8988T (cell line): ENCODE data around the gene TSSC4.

ENCODE experiments used
- DNase-seq: peaks from one replicate; pipeline ENCODE4 v3.0.0; 2011

The TSSC4 gene

GRCh38 chr11:2402106-2402505, 1.6 kb downstream of the TSSC4 start:
- DNase-seq, result no peak

GRCh38 chr11:2402890-2403645, 2.5 kb downstream of the TSSC4 start:
- DNase-seq, result no peak

- no peak for DNase-seq
Observed at GRCh38 chr11:2404735-2405196, 4.2 kb downstream of the TSSC4 start.

GRCh38 chr11:2406451-2406850, 5.9 kb downstream of the TSSC4 start:
- no peak for DNase-seq

GRCh38 chr11:2406878-2407410, 6.4 kb downstream of the TSSC4 start:
- DNase-seq, result no peak

- DNase-seq, result no peak
Observed at GRCh38 chr11:2408671-2409070, 8.1 kb downstream of the TSSC4 start.

- DNase-seq, result no peak
Observed at GRCh38 chr11:2409126-2409525, 8.6 kb downstream of the TSSC4 start.

- no peak for DNase-seq
Observed at GRCh38 chr11:2409611-2410468, 9.3 kb downstream of the TSSC4 start.

GRCh38 chr11:2410616-2411015, 10.1 kb downstream of the TSSC4 start:
- no peak for DNase-seq

- DNase-seq, result no peak
Observed at GRCh38 chr11:2411446-2412305, 11.1 kb downstream of the TSSC4 start.

- DNase-seq, result no peak
Observed at GRCh38 chr11:2412323-2412722, 11.8 kb downstream of the TSSC4 start.

- no peak for DNase-seq
Observed at GRCh38 chr11:2413742-2414579, 13.4 kb downstream of the TSSC4 start.

- no peak for DNase-seq
Observed at GRCh38 chr11:2414616-2415015, 14.1 kb downstream of the TSSC4 start.

GRCh38 chr11:2415171-2415570, 14.6 kb downstream of the TSSC4 start:
- no peak for DNase-seq

- no peak for DNase-seq
Observed at GRCh38 chr11:2415601-2416380, 15.2 kb downstream of the TSSC4 start.

- DNase-seq, result no peak
Observed at GRCh38 chr11:2416765-2417164, 16.2 kb downstream of the TSSC4 start.

- no peak for DNase-seq
Observed at GRCh38 chr11:2417856-2418692, 17.5 kb downstream of the TSSC4 start.

- no peak for DNase-seq
Observed at GRCh38 chr11:2418693-2419360, 18.3 kb downstream of the TSSC4 start.
